Esophagus squamous epithelium (tissue), 5 donors: ENCODE measurements around the gene NGB. TPM values are rescaled to one million over a fixed set of nuclear protein-coding genes. Genes with fewer than 3 reads are reported as not detected.

ENCODE experiments used
- DNase-seq: peaks from one replicate; lab custom pipeline; 2025; lab: John Stamatoyannopoulos, UW
- H3K27ac ChIP-seq, 4 donors: fragments of 200-600 bp; sonication (generic); one replicate each; pipeline ENCODE4 v1.5.1; 2016 to 2019; ENCODE audit warnings: mild to moderate bottlenecking in 1 of 4
- H3K27me3 ChIP-seq, 4 donors: fragments of 200-600 bp; sonication (generic); 1 replicate in 3 of 4; 2 replicates in 1 of 4; pipeline versions ENCODE4 v1.5.1 to v1.6.0; 2017 to 2021; ENCODE audit warnings: antibody characterized with exemption in 1 of 4
- H3K36me3 ChIP-seq, 3 donors: fragments of 200-600 bp; sonication (generic); one replicate each; pipeline ENCODE4 v1.5.1; 2016 to 2019
- H3K4me1 ChIP-seq, 3 donors: fragments of 200-600 bp; sonication (generic); one replicate each; pipeline ENCODE4 v1.5.1; 2017 to 2019
- H3K4me3 ChIP-seq, 4 donors: fragments of 200-600 bp; sonication (generic); 1 replicate in 3 of 4; 2 replicates in 1 of 4; pipeline ENCODE4 v1.5.1; 2016 to 2019; ENCODE audit warnings: mild to moderate bottlenecking in 2 of 4, moderate library complexity in 1 of 4
- H3K9me3 ChIP-seq, 3 donors: fragments of 200-600 bp; sonication (generic); one replicate each; pipeline ENCODE4 v1.5.1; 2016 to 2019
- CTCF ChIP-seq, 6 experiments: fragments of 450-650 bp in 4 of 6; fragments of 200-600 bp in 2 of 6; sonication (generic) in 2 of 6; IDR thresholded peaks; one replicate each; pipeline ENCODE4 v1.5.1; 2016 to 2019; ENCODE audit warnings: antibody characterized with exemption in 6 of 6, mild to moderate bottlenecking in 4 of 6, moderate library complexity in 4 of 6
- POLR2A ChIP-seq, 4 donors: fragments of 450-650 bp; IDR thresholded peaks; one replicate each; pipeline ENCODE4 v1.6.1; 2017; ENCODE audit warnings: antibody characterized with exemption in 4 of 4, mild to moderate bottlenecking in 4 of 4, moderate library complexity in 3 of 4
- WGBS, 2 donors: methylation state at CpG; one replicate each; pipeline ENCODE4 v1.1.5; 2018; 5-methylcytosine and 5-hydroxymethylcytosine counted together
- intact Hi-C: fragments of 100-400 bp; cut with DNase I; formaldehyde crosslinking; loops from one replicate; pipeline ENCODE4 v1.15.0; 2022
- small RNA-seq, 4 donors: library from RNA; depleted of rRNA; stranded (forward); fragments of <200 nt; gene quantifications; one replicate each; pipeline ENCODE3, GENCODE V24; 2016
- total RNA-seq, 4 donors: library from RNA; depleted of rRNA; stranded (reverse); fragments of >200 nt; gene quantifications; one replicate each; pipeline ENCODE4 v1.1.0, GENCODE V29; 2016
- donor health status: DM: yes; HTN: yes; CAD: no.

NGB gene
- total RNA-seq, 4 donors from 2014 or later = not detected

- Histone ChIP-seq H3K4me1 (no peaks in the 10 kb centered on the region), H3K27ac (no peak overlapping the region), H3K9me3 (no peaks in the 10 kb centered on the region), H3K36me3 (no peaks in the 10 kb centered on the region), H3K27me3 (peaks cover 0 to 55% (median 0%) of the 10 kb centered on the region in 4 donors), H3K4me3 (no peak overlapping the region)
- TF ChIP-seq POLR2A (IDR thresholded peaks at IDR 0.05) = no peak
- no peak for TF ChIP-seq CTCF (IDR thresholded peaks at IDR 0.05)
- 39 to 57% methylated on average over 1 to 2 of the region's 3 CpGs for WGBS, 2 donors
- DNase-seq = no peak
- intact Hi-C loops = no loop called here
Observed at GRCh38 chr14:77217551-77217950, 53.5 kb downstream of the NGB start.

Small RNAs within 50 kb of the gene (small RNA-seq; reads per million reads assigned to genes)
- 0 reads per million in 4 donors for gene MIR1260A

Other genes starting within 250 kb of the NGB start
- 10 to 100 TPM; 15.8 to 28.8 (median 24.0) TPM for gene IRF2BPL, start 242.5 kb downstream of the NGB start, total RNA-seq
- 10 to 100 TPM; 17.1 to 38.3 (median 32.6) TPM for gene CIPC, start 172.9 kb downstream of the NGB start, total RNA-seq
- not detected for gene ZDHHC22, start 129.4 kb downstream of the NGB start, total RNA-seq
- gene TMEM63C, start 89.4 kb downstream of the NGB start, total RNA-seq = 10 to 100 TPM in 1 of 4 donors, 1 to 10 TPM in 3; 5.2 to 18.6 (median 9.8) TPM
- gene POMT2, start 49.7 kb upstream of the NGB start, total RNA-seq = 10 to 100 TPM in 1 of 4 donors, 1 to 10 TPM in 3; 7.3 to 16.0 (median 8.4) TPM
- gene GSTZ1, start 49.8 kb upstream of the NGB start, total RNA-seq = 10 to 100 TPM; 22.0 to 44.4 (median 28.1) TPM
- gene TMED8, start 105.9 kb upstream of the NGB start, total RNA-seq = 1 to 10 TPM; 4.4 to 9.3 (median 8.0) TPM
- under 1 TPM; 0.12 to 0.48 (median 0.40) TPM for gene SAMD15, start 106.2 kb upstream of the NGB start, total RNA-seq
- gene NOXRED1, start 152.3 kb upstream of the NGB start, total RNA-seq = not detected
- 10 to 100 TPM; 13.2 to 15.3 (median 13.8) TPM for gene VIPAS39, start 186.4 kb upstream of the NGB start, total RNA-seq
- gene AHSA1, start 186.9 kb upstream of the NGB start, total RNA-seq = 100 to 1,000 TPM in 3 of 4 donors, 10 to 100 TPM in 1; 98.6 to 166 (median 120) TPM
- 1 to 10 TPM in 2 of 4 donors, not detected in 2; 1.6 to 1.7 TPM for gene ISM2, start 227.6 kb upstream of the NGB start, total RNA-seq